ENCODE measurements around the gene RALB. TPM values are rescaled to one million over a fixed set of nuclear protein-coding genes. Genes with fewer than 3 reads are reported as not detected.

Gene RALB
- total RNA-seq, 1 experiment from 2014 or later, result 88.6 TPM

DNA sequence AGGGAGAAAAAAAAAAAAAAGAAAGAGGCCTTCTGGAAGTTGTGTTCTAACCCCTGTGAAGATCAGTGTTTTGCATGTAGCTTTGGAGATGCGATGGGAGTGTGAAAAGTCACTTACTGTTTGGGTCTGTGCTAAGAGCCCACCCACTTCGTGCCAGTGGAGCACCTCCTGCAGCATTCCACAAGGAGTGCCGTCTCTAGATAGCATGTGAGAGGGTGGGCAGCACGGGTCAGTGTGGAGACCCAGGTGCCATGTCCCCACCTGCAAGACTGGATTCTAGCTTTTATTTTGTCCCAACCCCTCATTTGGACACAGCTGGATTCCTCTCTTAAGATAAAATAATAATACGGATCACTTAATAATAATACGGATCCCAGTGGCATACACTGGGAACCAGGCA, 17.0 kb upstream of the RALB start:
- H3K27me3 ChIP-seq, result no peaks in the 10 kb centered on the region
- no peaks in the 10 kb centered on the region for H3K9me3 ChIP-seq
- H3K36me3 ChIP-seq, result no peaks in the 10 kb centered on the region
- DNase-seq, result no peak
- H3K4me3 ChIP-seq, result no peak overlapping the region

DNA sequence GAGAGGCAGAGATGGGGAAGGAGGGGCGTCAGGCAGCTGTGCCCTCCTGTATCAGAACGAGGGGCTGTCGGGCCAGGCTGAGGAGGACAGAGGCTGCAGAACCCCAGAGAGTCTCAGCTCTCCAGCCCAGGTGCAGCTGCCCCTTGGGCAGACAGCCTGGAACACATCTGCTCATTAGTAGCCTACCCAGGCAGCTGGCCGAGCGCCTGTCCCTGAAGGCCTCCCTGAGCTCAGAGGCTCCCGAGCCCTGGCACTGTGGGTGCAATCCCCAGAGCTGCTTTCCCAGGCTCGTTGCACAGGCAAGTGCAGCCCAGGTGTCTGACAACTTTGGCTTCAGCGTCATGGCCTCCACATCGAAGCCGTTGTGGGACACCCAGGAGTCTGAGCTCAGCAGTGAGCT, 16.3 kb upstream of the RALB start:
- Histone ChIP-seq H3K36me3 (no peaks in the 10 kb centered on the region), H3K4me3 (no peak overlapping the region)
- no peak for DNase-seq

GRCh38 chr2:120236791-120237190, 15.9 kb upstream of the RALB start:
- no peaks in the 10 kb centered on the region for H3K36me3 ChIP-seq
- no peak overlapping the region for H3K4me3 ChIP-seq
- no peaks in the 10 kb centered on the region for H3K27me3 ChIP-seq
- no peak for DNase-seq
- no peaks in the 10 kb centered on the region for H3K9me3 ChIP-seq

More for the DNA sequence above, 16.3 kb upstream of the RALB start:
- Histone ChIP-seq H3K27me3 (no peaks in the 10 kb centered on the region), H3K9me3 (no peaks in the 10 kb centered on the region)

DNA sequence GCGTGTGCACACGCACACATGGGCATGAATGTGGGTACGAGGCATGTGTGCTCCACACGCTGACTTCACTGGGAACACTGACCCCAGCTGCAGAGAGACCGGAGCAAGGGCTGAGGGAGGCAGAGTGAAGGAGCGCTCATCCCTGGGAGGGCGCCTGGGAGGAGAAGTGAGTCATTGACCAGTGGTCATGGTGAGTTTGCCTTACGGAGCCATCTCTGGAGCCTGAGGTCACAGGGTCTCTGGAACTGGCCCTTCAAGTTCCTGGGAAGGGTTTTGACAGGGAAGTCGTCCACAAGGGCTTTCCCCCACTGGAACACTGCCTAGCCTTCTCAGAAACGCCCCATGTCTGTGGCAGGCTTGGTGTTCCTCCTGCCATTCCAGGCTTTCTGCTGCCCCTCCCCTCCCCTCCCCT, 15.2 kb upstream of the RALB start:
- no peaks in the 10 kb centered on the region for H3K27me3 ChIP-seq
- no peaks in the 10 kb centered on the region for H3K36me3 ChIP-seq
- no peaks in the 10 kb centered on the region for H3K9me3 ChIP-seq
- peak; percentile 95 for DNase-seq
- no peak overlapping the region for H3K4me3 ChIP-seq

DNA sequence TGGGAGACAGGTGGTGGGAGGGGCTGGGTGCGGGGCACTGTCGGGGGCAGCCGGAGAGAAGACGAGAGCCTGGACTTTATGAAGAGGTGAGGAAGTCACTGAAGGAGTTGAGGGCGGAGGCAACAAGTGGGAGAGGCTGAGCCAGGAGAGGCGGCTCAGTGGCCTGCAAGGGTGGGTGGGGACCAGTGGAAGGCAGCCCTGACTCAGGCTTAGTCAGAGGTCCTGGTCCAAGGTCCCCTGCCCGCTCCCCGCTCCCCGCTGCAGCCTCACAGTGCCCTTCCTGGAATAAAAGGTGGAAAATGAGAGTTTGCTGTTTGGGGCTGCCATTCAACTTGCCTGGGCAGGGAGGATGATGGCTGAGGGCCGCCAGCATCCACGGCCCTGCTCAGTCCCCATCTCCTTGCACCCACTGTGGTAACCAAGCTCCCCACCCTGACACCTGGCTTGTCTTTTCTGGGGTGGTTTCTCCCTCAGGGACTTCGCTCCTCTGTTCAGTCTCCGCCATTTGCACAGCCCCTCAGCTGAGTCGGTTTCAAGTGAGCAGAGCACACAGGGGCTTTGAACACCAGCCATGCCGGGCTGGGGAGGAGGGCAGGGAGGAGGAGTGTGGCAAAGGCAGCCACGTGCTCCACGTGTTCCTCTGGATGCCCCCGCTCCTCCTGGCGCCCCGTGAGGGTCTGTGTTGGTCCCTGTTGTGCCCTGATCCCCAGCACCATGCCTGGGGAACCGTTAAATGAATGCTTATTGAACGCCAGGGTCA, 13.7 kb upstream of the RALB start:
- Histone ChIP-seq H3K4me3 (no peak overlapping the region), H3K27me3 (no peaks in the 10 kb centered on the region), H3K9me3 (no peaks in the 10 kb centered on the region), H3K36me3 (no peaks in the 10 kb centered on the region)
- DNase-seq, result peak; percentile 98

GRCh38 chr2:120239488-120240287, 13.0 kb upstream of the RALB start:
- Histone ChIP-seq H3K9me3 (no peaks in the 10 kb centered on the region), H3K4me3 (no peak overlapping the region), H3K36me3 (no peaks in the 10 kb centered on the region), H3K27me3 (no peaks in the 10 kb centered on the region)
- DNase-seq, result peak; percentile 83

DNA sequence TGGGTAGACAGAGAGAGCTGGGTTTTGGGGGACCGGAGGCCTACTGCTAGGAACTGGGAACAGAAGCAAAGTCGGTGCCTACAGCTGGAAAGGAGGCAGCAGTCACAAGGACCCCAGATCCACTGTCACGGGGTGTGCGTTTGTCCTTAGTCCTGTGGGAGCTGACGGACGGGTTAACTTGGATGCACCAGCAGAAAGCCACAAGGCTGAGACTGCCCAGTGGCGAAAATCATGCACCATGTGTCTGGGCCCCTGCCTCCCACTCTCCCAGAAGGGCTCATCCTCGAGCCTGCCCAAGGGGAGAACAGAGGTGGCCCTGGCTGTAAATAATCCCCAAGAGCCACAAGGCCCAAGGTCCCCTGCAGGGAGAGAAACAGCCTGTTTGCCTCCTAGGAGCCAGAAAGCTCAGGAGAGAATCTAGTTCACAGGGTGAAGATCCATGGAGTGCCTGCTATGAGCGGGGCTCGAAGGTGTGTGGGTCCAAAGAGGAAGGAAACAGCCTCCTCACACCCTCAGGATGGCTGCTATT, 11.7 kb upstream of the RALB start:
- Histone ChIP-seq H3K36me3 (no peaks in the 10 kb centered on the region), H3K9me3 (no peaks in the 10 kb centered on the region), H3K4me3 (no peak overlapping the region), H3K27me3 (no peaks in the 10 kb centered on the region)
- no peak for DNase-seq

GRCh38 chr2:120241684-120242083, 11.0 kb upstream of the RALB start:
- Histone ChIP-seq H3K27me3 (no peaks in the 10 kb centered on the region), H3K36me3 (no peaks in the 10 kb centered on the region), H3K4me3 (no peak overlapping the region), H3K9me3 (no peaks in the 10 kb centered on the region)
- no peak for DNase-seq

GRCh38 chr2:120243211-120243610, 9.4 kb upstream of the RALB start:
- H3K27me3 ChIP-seq, result no peaks in the 10 kb centered on the region
- no peaks in the 10 kb centered on the region for H3K9me3 ChIP-seq
- no peak for DNase-seq
- no peaks in the 10 kb centered on the region for H3K36me3 ChIP-seq
- H3K4me3 ChIP-seq, result no peak overlapping the region

DNA sequence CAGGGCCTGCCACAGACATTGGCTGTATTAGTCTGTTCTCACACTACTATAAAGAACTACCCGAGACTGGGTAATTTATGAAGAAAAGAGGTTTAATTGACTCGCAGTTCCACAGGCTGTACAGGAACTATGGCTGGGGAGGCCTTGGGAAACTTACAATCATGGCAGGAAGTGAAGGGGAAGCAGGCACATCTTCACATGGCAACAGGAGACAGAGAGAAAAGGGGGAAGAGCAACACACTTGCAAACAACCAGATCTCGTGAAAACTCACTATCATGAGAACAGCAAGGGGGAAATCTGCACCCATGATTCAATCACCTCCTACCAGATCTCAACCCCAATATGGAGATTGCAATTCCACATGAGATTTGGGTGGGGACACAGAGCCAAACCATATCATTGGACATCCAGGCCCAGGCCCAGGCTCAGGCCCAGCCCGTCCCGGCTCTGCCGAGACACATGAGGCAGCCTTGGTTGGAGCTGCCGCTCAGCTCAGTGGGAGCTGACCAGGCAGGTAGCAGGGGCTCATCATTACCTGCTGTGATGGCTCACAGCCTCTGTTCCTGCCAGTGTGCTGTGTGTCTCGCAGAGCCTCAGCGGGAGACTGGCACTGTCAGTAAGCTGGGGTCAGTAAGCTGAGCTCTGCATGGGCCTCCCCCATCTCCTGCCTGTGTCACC, 8.6 kb upstream of the RALB start:
- Histone ChIP-seq H3K36me3 (no peaks in the 10 kb centered on the region), H3K4me3 (no peak overlapping the region), H3K9me3 (no peaks in the 10 kb centered on the region), H3K27me3 (no peaks in the 10 kb centered on the region)
- no peak for DNase-seq

GRCh38 chr2:120244656-120245519, 7.8 kb upstream of the RALB start:
- H3K4me3 ChIP-seq, result no peak overlapping the region
- H3K27me3 ChIP-seq, result no peaks in the 10 kb centered on the region
- H3K36me3 ChIP-seq, result no peaks in the 10 kb centered on the region
- no peaks in the 10 kb centered on the region for H3K9me3 ChIP-seq
- no peak for DNase-seq

DNA sequence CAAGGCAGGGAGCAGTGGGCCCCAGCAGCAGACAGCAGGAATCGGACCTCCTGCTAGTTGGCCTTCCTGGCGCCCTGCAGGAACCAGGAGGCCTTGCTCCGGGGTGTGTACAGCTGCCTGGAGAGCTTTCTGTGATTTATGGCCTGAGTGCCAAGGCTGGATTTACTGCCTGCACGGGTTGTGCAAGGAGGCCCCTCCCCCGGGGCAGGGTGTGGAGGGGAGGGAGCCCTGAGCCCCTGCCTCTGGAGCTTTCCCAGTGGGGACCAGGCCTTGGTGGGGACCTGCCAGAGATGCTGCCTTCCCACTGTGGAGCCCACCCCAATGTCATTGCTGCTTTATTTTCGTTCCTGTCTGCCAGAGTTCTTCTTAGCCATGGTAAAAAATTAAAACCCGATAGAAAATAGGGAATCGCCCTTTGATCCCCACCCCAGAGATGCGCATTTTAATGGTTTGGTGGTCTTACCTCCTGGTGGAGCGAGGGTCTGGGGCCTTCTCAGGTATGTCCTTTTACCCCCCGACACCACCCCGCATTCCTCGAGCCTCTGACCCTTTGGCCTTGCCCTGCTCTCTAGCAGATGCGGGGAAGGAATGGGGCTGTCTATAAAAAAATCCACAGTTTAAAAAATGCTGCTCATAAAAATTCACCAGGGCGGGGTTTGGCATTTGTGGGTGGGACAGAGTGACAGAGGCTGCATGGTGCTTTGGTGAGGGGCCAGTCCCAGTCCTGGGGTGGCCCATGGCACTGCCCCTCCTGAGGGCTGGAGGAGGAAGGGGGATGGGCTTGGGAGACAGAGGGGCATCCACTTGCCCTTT, 6.9 kb upstream of the RALB start:
- Histone ChIP-seq H3K27me3 (no peaks in the 10 kb centered on the region), H3K36me3 (no peaks in the 10 kb centered on the region), H3K4me3 (no peak overlapping the region), H3K9me3 (no peaks in the 10 kb centered on the region)
- peak; percentile 70 for DNase-seq

- Histone ChIP-seq H3K36me3 (no peaks in the 10 kb centered on the region), H3K27me3 (no peaks in the 10 kb centered on the region), H3K9me3 (no peaks in the 10 kb centered on the region), H3K4me3 (no peak overlapping the region)
- no peak for DNase-seq
Observed at GRCh38 chr2:120246546-120247300, 5.9 kb upstream of the RALB start.

- no peaks in the 10 kb centered on the region for H3K9me3 ChIP-seq
- H3K27me3 ChIP-seq, result no peaks in the 10 kb centered on the region
- H3K36me3 ChIP-seq, result no peaks in the 10 kb centered on the region
- H3K4me3 ChIP-seq, result no peak overlapping the region
- no peak for DNase-seq
Observed at GRCh38 chr2:120247851-120248250, 4.8 kb upstream of the RALB start.

GRCh38 chr2:120250640-120251039, 2.0 kb upstream of the RALB start:
- Histone ChIP-seq H3K9me3 (no peaks in the 10 kb centered on the region), H3K36me3 (no peaks in the 10 kb centered on the region), H3K4me3 (no peak overlapping the region), H3K27me3 (no peaks in the 10 kb centered on the region)
- no peak for DNase-seq

Measured in MG63 (cell line).